H9 (cell line): ENCODE results near the gene KRTAP1-1. TPM values are rescaled to one million over a fixed set of nuclear protein-coding genes. Genes with fewer than 3 reads are reported as not detected.
"Not testable (repeated sequence)": the region's sequence is repeated elsewhere in the genome, so short reads cannot be mapped to it uniquely, and the experiment has no call there.

ENCODE experiments used
- DNase-seq: peaks from one replicate; pipeline ENCODE4 v3.0.0-alpha.2; 2017
- H2AFZ ChIP-seq: one replicate; pipeline ENCODE4 v1.6.1; 2013; ENCODE audit warnings: mild to moderate bottlenecking, low read length, control low read depth, moderate library complexity
- H2AK5ac ChIP-seq: 2 replicates; pipeline ENCODE4 v1.6.1; 2013; ENCODE audit warnings: low read length, control low read depth, mixed read lengths; ENCODE audit not compliant: insufficient read length
- H2BK120ac ChIP-seq: one replicate; pipeline ENCODE4 v1.6.1; 2013; ENCODE audit warnings: low read depth, mild to moderate bottlenecking, low read length, control low read depth, inconsistent platforms; ENCODE audit not compliant: poor library complexity, severe bottlenecking
- H2BK12ac ChIP-seq: 2 replicates; pipeline ENCODE4 v1.6.1; 2013; ENCODE audit warnings: low read length, control low read depth, mixed read lengths, low read depth; ENCODE audit not compliant: insufficient read length
- H2BK15ac ChIP-seq: 2 replicates; pipeline ENCODE4 v1.6.1; 2013; ENCODE audit warnings: low read depth, low read length, control low read depth
- H2BK20ac ChIP-seq: one replicate; pipeline ENCODE4 v1.6.1; 2013; ENCODE audit warnings: low read depth, mild to moderate bottlenecking, low read length, control low read depth, inconsistent platforms; ENCODE audit not compliant: poor library complexity, severe bottlenecking
- H2BK5ac ChIP-seq: 2 replicates; pipeline ENCODE4 v1.6.1; 2013; ENCODE audit warnings: low read length, control low read depth, mixed read lengths; ENCODE audit not compliant: insufficient read length
- H3K14ac ChIP-seq: 2 replicates; pipeline ENCODE4 v1.6.1; 2013; ENCODE audit warnings: low read length, control low read depth; ENCODE audit not compliant: insufficient read depth
- H3K18ac ChIP-seq: 2 replicates; pipeline ENCODE4 v1.6.1; 2013; ENCODE audit warnings: low read depth, mild to moderate bottlenecking, mixed read lengths, low read length, control low read depth; ENCODE audit not compliant: insufficient read length
- H3K23ac ChIP-seq: 2 replicates; pipeline ENCODE4 v1.6.1; 2013; ENCODE audit warnings: low read length, control low read depth, mixed read lengths, low read depth; ENCODE audit not compliant: insufficient read length
- H3K23me2 ChIP-seq: 2 replicates; pipeline ENCODE4 v1.6.1; 2013; ENCODE audit warnings: low read depth, mild to moderate bottlenecking, mixed read lengths, low read length, control low read depth; ENCODE audit not compliant: insufficient read length, poor library complexity, severe bottlenecking
- H3K27ac ChIP-seq: 2 replicates; pipeline ENCODE4 v1.5.1; 2013; ENCODE audit warnings: low read length, control low read depth, mixed read lengths, low read depth; ENCODE audit not compliant: insufficient read length
- H3K27me3 ChIP-seq: 2 replicates; pipeline ENCODE4 v1.6.1; 2013; ENCODE audit warnings: low read length, control low read depth, inconsistent platforms; ENCODE audit not compliant: insufficient read depth
- H3K4ac ChIP-seq: 2 replicates; pipeline ENCODE4 v1.6.1; 2013; ENCODE audit warnings: low read depth, mild to moderate bottlenecking, control low read depth, inconsistent platforms, low read length, moderate library complexity
- H3K4me1 ChIP-seq: 2 replicates; pipeline ENCODE4 v1.6.1; 2013; ENCODE audit warnings: low read length, control low read depth, inconsistent platforms; ENCODE audit not compliant: insufficient read depth
- H3K4me2 ChIP-seq: 2 replicates; pipeline ENCODE4 v1.6.1; 2013; ENCODE audit warnings: low read length, control low read depth, mixed read lengths; ENCODE audit not compliant: insufficient read length, insufficient read depth
- H3K56ac ChIP-seq: 2 replicates; pipeline ENCODE4 v1.6.1; 2013; ENCODE audit warnings: low read depth, mild to moderate bottlenecking, mixed read lengths, low read length, control low read depth; ENCODE audit not compliant: insufficient read length
- H3K79me1 ChIP-seq: 2 replicates; pipeline ENCODE4 v1.6.1; 2013; ENCODE audit warnings: low read depth, mild to moderate bottlenecking, moderate library complexity, low read length, control low read depth, inconsistent platforms; ENCODE audit not compliant: insufficient read depth, poor library complexity, severe bottlenecking
- H3K79me2 ChIP-seq: 2 replicates; pipeline ENCODE4 v1.6.1; 2013; ENCODE audit warnings: low read length, control low read depth, inconsistent platforms; ENCODE audit not compliant: insufficient read depth
- H3K9ac ChIP-seq: 2 replicates; pipeline ENCODE4 v1.6.1; 2013; ENCODE audit warnings: low read length, control low read depth, mixed read lengths; ENCODE audit not compliant: insufficient read length; ENCODE audit errors: extremely low read depth
- H3K9me3 ChIP-seq: one replicate; pipeline ENCODE4 v1.6.1; 2013; ENCODE audit warnings: low read depth, low read length, inconsistent platforms; ENCODE audit not compliant: control insufficient read depth
- H3T11ph ChIP-seq: one replicate; pipeline ENCODE4 v1.6.1; 2013; ENCODE audit warnings: mild to moderate bottlenecking, low read length, control low read depth, inconsistent platforms
- H4K20me1 ChIP-seq: one replicate; pipeline ENCODE4 v1.6.1; 2013; ENCODE audit not compliant: control insufficient read depth, insufficient read length, insufficient read depth
- H4K5ac ChIP-seq: 2 replicates; pipeline ENCODE4 v1.6.1; 2013; ENCODE audit warnings: low read depth, mild to moderate bottlenecking, mixed read lengths, low read length, control low read depth; ENCODE audit not compliant: insufficient read length
- H4K8ac ChIP-seq: replicated peaks from 2 replicates; pipeline ENCODE4 v1.6.1; 2013; ENCODE audit warnings: low read length, control low read depth, mixed read lengths, low read depth; ENCODE audit not compliant: insufficient read length
- H4K91ac ChIP-seq: 2 replicates; pipeline ENCODE4 v1.6.1; 2013; ENCODE audit warnings: low read depth, mild to moderate bottlenecking, moderate library complexity, mixed read lengths, low read length, control low read depth; ENCODE audit not compliant: insufficient read length
- H3K27ac Mint-ChIP-seq, 3 experiments: 2 replicates in 2 of 3; 3 replicates in 1 of 3; pipeline ENCODE4 v1.8.0; 2020 to 2021; ENCODE audit warnings: mixed read lengths in 3 of 3, mild to moderate bottlenecking in 1 of 3, moderate library complexity in 1 of 3
- H3K27me3 Mint-ChIP-seq: 2 replicates; pipeline ENCODE4 v1.8.0; 2021; ENCODE audit warnings: low read depth, mild to moderate bottlenecking, moderate library complexity, mixed read lengths
- H3K36me3 Mint-ChIP-seq, 3 experiments: 2 replicates in 2 of 3; 3 replicates in 1 of 3; pipeline ENCODE4 v1.8.0; 2020 to 2021; ENCODE audit warnings: low read depth in 3 of 3, mixed read lengths in 3 of 3; ENCODE audit not compliant: insufficient read depth in 1 of 3
- H3K4me1 Mint-ChIP-seq, 2 experiments: 2 replicates each; pipeline ENCODE4 v1.8.0; 2020; ENCODE audit warnings: mixed read lengths in 2 of 2
- H3K4me3 Mint-ChIP-seq, 2 experiments: 2 replicates in 1 of 2; 3 replicates in 1 of 2; pipeline ENCODE4 v1.8.0; 2020 to 2021; ENCODE audit warnings: mild to moderate bottlenecking in 2 of 2, mixed read lengths in 2 of 2, moderate library complexity in 1 of 2
- H3K9me3 Mint-ChIP-seq, 2 experiments: 2 replicates in 1 of 2; 3 replicates in 1 of 2; pipeline ENCODE4 v1.8.0; 2020; ENCODE audit warnings: mild to moderate bottlenecking in 2 of 2, mixed read lengths in 2 of 2, moderate library complexity in 1 of 2
- WGBS: extraction: QIAGEN DNeasy Blood & Tissue Kit; methylation state at CpG from one replicate; pipeline ENCODE4 v1.1.7; 2013; ENCODE audit warnings: missing lambda C conversion rate, low lambda C conversion rate, mixed read lengths; ENCODE audit not compliant: insufficient read length; ENCODE audit errors: extremely low coverage; 5-methylcytosine and 5-hydroxymethylcytosine counted together
- total RNA-seq: library from RNA; stranded (reverse); gene quantifications from 2 replicates; pipeline ENCODE4 v1.2.1, GENCODE V29; 2021
- TF ChIP-seq, protein P1 (sequence below): fragments of 200-600 bp; sonication (generic); conservative IDR thresholded peaks from 3 replicates; pipeline ENCODE4 v1.8.0; 2021; ENCODE audit warnings: antibody characterized with exemption, mild to moderate bottlenecking

The KRTAP1-1 gene
- total RNA-seq, 1 experiment from 2014 or later = not detected

DNA sequence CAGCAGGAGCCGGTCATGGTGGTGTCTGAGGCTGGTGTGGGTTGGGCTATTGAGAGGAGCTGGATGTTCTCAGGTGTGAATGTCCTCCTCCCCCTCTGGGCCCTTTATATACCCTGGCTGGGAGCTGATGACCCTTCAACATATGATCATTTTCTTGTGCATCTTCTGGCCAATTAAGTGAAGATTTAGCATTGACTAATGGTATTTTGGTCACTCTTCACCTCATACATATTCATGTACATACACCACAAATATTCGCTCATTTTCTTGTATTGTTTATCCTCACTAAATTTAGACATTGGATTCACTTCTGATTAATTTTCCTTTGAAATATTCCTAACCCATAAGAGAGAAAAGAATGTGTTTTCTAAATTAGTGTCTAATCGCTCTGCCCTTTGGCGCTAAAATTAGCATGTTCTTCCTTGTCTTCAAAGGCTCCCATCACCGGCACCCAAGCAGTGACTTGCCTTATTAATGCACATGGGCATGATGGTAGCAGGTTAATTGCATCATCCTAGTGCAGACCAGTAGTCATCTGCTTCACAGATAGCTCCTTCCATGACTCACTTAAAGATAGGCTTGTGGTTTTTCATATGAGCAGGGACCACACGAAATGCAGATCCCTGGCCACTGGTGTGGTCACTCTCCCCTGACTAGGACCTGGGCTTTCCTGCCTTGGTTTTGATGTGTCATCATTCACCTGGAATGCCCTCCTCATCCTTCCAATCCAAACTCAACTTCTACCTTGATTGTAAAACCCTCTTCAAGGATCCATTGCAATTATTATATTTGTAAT, 24.8 kb upstream of the KRTAP1-1 start, which contains the start of gene KRTAP2-4:
KRTAP2-4 (minus strand) TSS at position 51 of the 796 bp plus-strand sequence; CDS start at position 17, 34 bp downstream.
- Histone ChIP-seq H4K20me1 (no peaks in the 10 kb centered on the region), H3K56ac (no peak within 1 kb of the TSS), H3K9me3 (no peaks in the 10 kb centered on the region), H2BK20ac (no peak within 1 kb of the TSS), H3K27ac (no peak within 1 kb of the TSS), H3K79me2 (no peaks in the 10 kb centered on the region), H3K27me3 (no peaks in the 10 kb centered on the region), H3K4me1 (no peaks in the 10 kb centered on the region), H3K9ac (no peak within 1 kb of the TSS), H4K8ac (no peak within 1 kb of the TSS), H2AFZ (no peak within 1 kb of the TSS), H3K4ac (no peak within 1 kb of the TSS), H2AK5ac (no peak within 1 kb of the TSS), H2BK120ac (no peak within 1 kb of the TSS), H3K79me1 (no peaks in the 10 kb centered on the region), H3K14ac (no peak within 1 kb of the TSS), H2BK5ac (no peak within 1 kb of the TSS), H3K23me2 (no peaks in the 10 kb centered on the region), H2BK12ac (no peak within 1 kb of the TSS), H3K18ac (no peak within 1 kb of the TSS), H3T11ph (no peak within 1 kb of the TSS), H3K23ac (no peak within 1 kb of the TSS), H2BK15ac (no peak within 1 kb of the TSS), H4K91ac (no peak within 1 kb of the TSS), H4K5ac (no peak within 1 kb of the TSS), H3K4me2 (no peak within 1 kb of the TSS)
- DNase-seq = no peak
- no peak within 1 kb of the TSS for H3K4me3 Mint-ChIP-seq
- H3K27ac Mint-ChIP-seq = no peak within 1 kb of the TSS
- TF ChIP-seq, protein P1, sequence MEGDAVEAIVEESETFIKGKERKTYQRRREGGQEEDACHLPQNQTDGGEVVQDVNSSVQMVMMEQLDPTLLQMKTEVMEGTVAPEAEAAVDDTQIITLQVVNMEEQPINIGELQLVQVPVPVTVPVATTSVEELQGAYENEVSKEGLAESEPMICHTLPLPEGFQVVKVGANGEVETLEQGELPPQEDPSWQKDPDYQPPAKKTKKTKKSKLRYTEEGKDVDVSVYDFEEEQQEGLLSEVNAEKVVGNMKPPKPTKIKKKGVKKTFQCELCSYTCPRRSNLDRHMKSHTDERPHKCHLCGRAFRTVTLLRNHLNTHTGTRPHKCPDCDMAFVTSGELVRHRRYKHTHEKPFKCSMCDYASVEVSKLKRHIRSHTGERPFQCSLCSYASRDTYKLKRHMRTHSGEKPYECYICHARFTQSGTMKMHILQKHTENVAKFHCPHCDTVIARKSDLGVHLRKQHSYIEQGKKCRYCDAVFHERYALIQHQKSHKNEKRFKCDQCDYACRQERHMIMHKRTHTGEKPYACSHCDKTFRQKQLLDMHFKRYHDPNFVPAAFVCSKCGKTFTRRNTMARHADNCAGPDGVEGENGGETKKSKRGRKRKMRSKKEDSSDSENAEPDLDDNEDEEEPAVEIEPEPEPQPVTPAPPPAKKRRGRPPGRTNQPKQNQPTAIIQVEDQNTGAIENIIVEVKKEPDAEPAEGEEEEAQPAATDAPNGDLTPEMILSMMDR = no peak
- no peaks in the 10 kb centered on the region for H3K9me3 Mint-ChIP-seq
- no peaks in the 10 kb centered on the region for H3K27me3 Mint-ChIP-seq
- no CpG with 5 or more reads among the region's 6 CpGs for WGBS
- H3K36me3 Mint-ChIP-seq = no peaks in the 10 kb centered on the region
- 0 out of 4 replicates have a peak, but pooled peaks cover 0 to 5% of the 10 kb centered on the region in 2 experiments for H3K4me1 Mint-ChIP-seq

DNA sequence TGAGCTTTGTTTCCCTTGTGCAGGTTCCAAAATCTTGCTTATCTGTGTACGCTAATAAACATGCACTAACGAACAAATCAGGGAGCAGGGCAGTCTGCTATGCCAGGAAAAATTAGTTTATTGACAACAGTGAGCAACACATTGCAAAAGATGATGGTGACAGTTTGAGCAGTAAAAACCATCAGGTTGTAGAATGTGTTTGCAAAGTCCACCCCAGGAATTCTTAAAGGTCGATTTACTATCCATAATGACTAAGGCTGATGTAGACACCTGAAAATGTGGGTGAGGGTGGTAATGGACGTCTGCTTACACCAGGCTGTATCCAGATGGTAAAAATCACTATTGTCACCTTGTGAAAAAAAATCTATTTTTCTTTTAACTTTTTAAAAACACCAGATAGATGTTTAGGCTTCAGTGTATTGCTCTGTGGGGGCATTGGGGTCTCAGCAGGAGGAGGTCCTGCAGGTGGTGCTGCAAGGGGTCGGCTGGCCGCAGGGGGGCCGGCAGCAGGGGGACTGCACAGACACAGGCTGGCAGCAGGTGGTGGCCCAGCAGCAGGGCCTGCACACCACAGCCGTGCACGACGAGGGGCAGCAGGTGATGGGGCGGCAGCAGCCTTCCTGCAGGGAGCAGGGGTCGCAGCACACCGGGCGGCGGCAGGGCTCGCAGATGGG, 23.9 kb upstream of the KRTAP1-1 start:
- not testable (repeated sequence) for H4K91ac ChIP-seq, H2BK5ac ChIP-seq, H2BK120ac ChIP-seq, H4K8ac ChIP-seq, H3K9ac ChIP-seq, H3T11ph ChIP-seq, H4K20me1 ChIP-seq, H3K36me3 Mint-ChIP-seq, H3K56ac ChIP-seq, H2AFZ ChIP-seq, H3K27me3 Mint-ChIP-seq, DNase-seq, H3K27me3 ChIP-seq, H2BK20ac ChIP-seq, H3K9me3 Mint-ChIP-seq, H4K5ac ChIP-seq, H3K4me1 ChIP-seq, H2AK5ac ChIP-seq, H3K18ac ChIP-seq, H3K79me2 ChIP-seq, H2BK12ac ChIP-seq, H3K4ac ChIP-seq, H3K23me2 ChIP-seq, H3K4me3 Mint-ChIP-seq, H3K14ac ChIP-seq, H3K23ac ChIP-seq, H3K4me1 Mint-ChIP-seq, H3K27ac Mint-ChIP-seq, H2BK15ac ChIP-seq, H3K4me2 ChIP-seq, H3K9me3 ChIP-seq, H3K79me1 ChIP-seq, H3K27ac ChIP-seq
- WGBS = no CpG with 5 or more reads among the region's 16 CpGs
